Stimulated activated naive B cell treated with anti-CD40 and anti-IgM and Interleukin-4, amounts not matched to agents 10 μg/mL and 1 μg/mL and 100 μg/mL, for 72 hours (primary cell): ENCODE data around the gene SLCO3A1.

Source experiments
- ATAC-seq, 2 donors: fragments of 150-1000 bp; cut with Tn5 transposase; replicated peaks; 2 replicates each; pipeline ENCODE4 v1.10.0; 2021; ENCODE audit warnings: moderate library complexity in 1 of 2
- DNase-seq: peaks from one replicate; pipeline ENCODE4 v3.0.0; 2021
- H3K27ac Mint-ChIP-seq: one replicate; pipeline ENCODE4 v1.8.0; 2022; ENCODE audit warnings: mild to moderate bottlenecking, mixed read lengths
- H3K27me3 Mint-ChIP-seq, 2 donors: one replicate each; pipeline ENCODE4 v1.8.0; 2022; ENCODE audit warnings: mixed read lengths in 2 of 2
- H3K36me3 Mint-ChIP-seq, 2 donors: one replicate each; pipeline ENCODE4 v1.8.0; 2022; ENCODE audit warnings: mixed read lengths in 2 of 2, mild to moderate bottlenecking in 1 of 2
- H3K4me1 Mint-ChIP-seq, 2 donors: one replicate each; pipeline ENCODE4 v1.8.0; 2022; ENCODE audit warnings: mixed read lengths in 2 of 2, mild to moderate bottlenecking in 1 of 2
- H3K4me3 Mint-ChIP-seq, 2 donors: one replicate each; pipeline ENCODE4 v1.8.0; 2022; ENCODE audit warnings: mild to moderate bottlenecking in 2 of 2, mixed read lengths in 2 of 2, moderate library complexity in 1 of 2
- H3K9me3 Mint-ChIP-seq, 2 donors: one replicate each; pipeline ENCODE4 v1.8.0; 2022; ENCODE audit warnings: mixed read lengths in 2 of 2, mild to moderate bottlenecking in 1 of 2

The SLCO3A1 gene

GRCh38 chr15:92037491-92037890, 184.0 kb downstream of the SLCO3A1 start:
- no peak overlapping the region for H3K4me3 Mint-ChIP-seq
- H3K9me3 Mint-ChIP-seq = peaks cover 6 to 11% of the 10 kb centered on the region in 2 donors
- no peaks in the 10 kb centered on the region for H3K36me3 Mint-ChIP-seq
- H3K4me1 Mint-ChIP-seq = no peaks in the 10 kb centered on the region
- H3K27ac Mint-ChIP-seq = no peak overlapping the region
- H3K27me3 Mint-ChIP-seq = peaks cover 6 to 8% of the 10 kb centered on the region in 2 donors
- ATAC-seq (no peak), DNase-seq (no peak)

GRCh38 chr15:92040350-92040749, 186.8 kb downstream of the SLCO3A1 start:
- Mint-ChIP-seq H3K27me3 (peaks cover 0 to 8% of the 10 kb centered on the region in 2 donors), H3K36me3 (no peaks in the 10 kb centered on the region), H3K4me1 (no peaks in the 10 kb centered on the region), H3K9me3 (peaks cover 6 to 11% of the 10 kb centered on the region in 2 donors), H3K4me3 (no peak overlapping the region), H3K27ac (no peak overlapping the region)
- ATAC-seq = no peak
- DNase-seq = no peak

GRCh38 chr15:92041371-92041770, 187.9 kb downstream of the SLCO3A1 start:
- H3K4me3 Mint-ChIP-seq = no peak overlapping the region
- ATAC-seq (no peak), DNase-seq (no peak)
- peaks cover 0 to 8% of the 10 kb centered on the region in 2 donors for H3K27me3 Mint-ChIP-seq
- no peaks in the 10 kb centered on the region for H3K4me1 Mint-ChIP-seq
- H3K9me3 Mint-ChIP-seq = peaks cover 6 to 11% of the 10 kb centered on the region in 2 donors
- H3K27ac Mint-ChIP-seq = no peak overlapping the region
- no peaks in the 10 kb centered on the region for H3K36me3 Mint-ChIP-seq

GRCh38 chr15:92043283-92043682, 189.8 kb downstream of the SLCO3A1 start:
- H3K27ac Mint-ChIP-seq = no peak overlapping the region
- no peaks in the 10 kb centered on the region for H3K4me1 Mint-ChIP-seq
- H3K36me3 Mint-ChIP-seq = no peaks in the 10 kb centered on the region
- peaks cover 6 to 10% of the 10 kb centered on the region in 2 donors for H3K9me3 Mint-ChIP-seq
- peaks cover 0 to 8% of the 10 kb centered on the region in 2 donors for H3K27me3 Mint-ChIP-seq
- no peak overlapping the region for H3K4me3 Mint-ChIP-seq
- DNase-seq (no peak), ATAC-seq (no peak)

- no peaks in the 10 kb centered on the region for H3K36me3 Mint-ChIP-seq
- no peak overlapping the region for H3K4me3 Mint-ChIP-seq
- ATAC-seq (no peak), DNase-seq (no peak)
- H3K27me3 Mint-ChIP-seq = peaks cover 0 to 8% of the 10 kb centered on the region in 2 donors
- H3K9me3 Mint-ChIP-seq = peaks cover 0 to 5% of the 10 kb centered on the region in 2 donors
- H3K27ac Mint-ChIP-seq = no peak overlapping the region
- no peaks in the 10 kb centered on the region for H3K4me1 Mint-ChIP-seq
Observed at GRCh38 chr15:92044203-92044909, 190.8 kb downstream of the SLCO3A1 start.

- no peaks in the 10 kb centered on the region for H3K36me3 Mint-ChIP-seq
Observed at GRCh38 chr15:92047900-92048299, 194.4 kb downstream of the SLCO3A1 start.

GRCh38 chr15:92048739-92049138, 195.2 kb downstream of the SLCO3A1 start:
- no peak for ATAC-seq
- H3K4me1 Mint-ChIP-seq = no peaks in the 10 kb centered on the region

More at GRCh38 chr15:92047900-92048299, 194.4 kb downstream of the SLCO3A1 start:
- Mint-ChIP-seq H3K4me1 (no peaks in the 10 kb centered on the region), H3K4me3 (no peak overlapping the region), H3K27ac (no peak overlapping the region), H3K9me3 (no peaks in the 10 kb centered on the region), H3K27me3 (peaks cover 0 to 8% of the 10 kb centered on the region in 2 donors)
- ATAC-seq = no peak
- no peak for DNase-seq

GRCh38 chr15:92049290-92049989, 195.9 kb downstream of the SLCO3A1 start:
- no peak for DNase-seq
- no peak overlapping the region for H3K27ac Mint-ChIP-seq

More at GRCh38 chr15:92048739-92049138, 195.2 kb downstream of the SLCO3A1 start:
- H3K4me3 Mint-ChIP-seq = no peak overlapping the region
- peaks cover 0 to 8% of the 10 kb centered on the region in 2 donors for H3K27me3 Mint-ChIP-seq
- no peaks in the 10 kb centered on the region for H3K36me3 Mint-ChIP-seq
- DNase-seq = no peak
- H3K9me3 Mint-ChIP-seq = no peaks in the 10 kb centered on the region
- H3K27ac Mint-ChIP-seq = no peak overlapping the region

GRCh38 chr15:92050220-92050898, 196.9 kb downstream of the SLCO3A1 start:
- H3K27me3 Mint-ChIP-seq = no peaks in the 10 kb centered on the region
- ATAC-seq = no peak
- no peak overlapping the region for H3K4me3 Mint-ChIP-seq
- H3K36me3 Mint-ChIP-seq = no peaks in the 10 kb centered on the region
- H3K9me3 Mint-ChIP-seq = peaks cover 0 to under 1% of the 10 kb centered on the region in 2 donors
- H3K4me1 Mint-ChIP-seq = no peaks in the 10 kb centered on the region
- no peak overlapping the region for H3K27ac Mint-ChIP-seq
- DNase-seq = no peak

More at GRCh38 chr15:92049290-92049989, 195.9 kb downstream of the SLCO3A1 start:
- Mint-ChIP-seq H3K4me1 (no peaks in the 10 kb centered on the region), H3K27me3 (peaks cover 0 to 4% of the 10 kb centered on the region in 2 donors), H3K4me3 (no peak overlapping the region), H3K9me3 (no peaks in the 10 kb centered on the region), H3K36me3 (no peaks in the 10 kb centered on the region)
- no peak for ATAC-seq

- DNase-seq (no peak), ATAC-seq (no peak)
- Mint-ChIP-seq H3K27ac (no peak overlapping the region), H3K4me3 (no peak overlapping the region), H3K36me3 (no peaks in the 10 kb centered on the region), H3K9me3 (peaks cover 3 to 4% of the 10 kb centered on the region in 2 donors), H3K4me1 (no peaks in the 10 kb centered on the region), H3K27me3 (no peaks in the 10 kb centered on the region)
Observed at GRCh38 chr15:92051716-92052115, 198.2 kb downstream of the SLCO3A1 start.

- H3K27ac Mint-ChIP-seq = no peak overlapping the region
- no peaks in the 10 kb centered on the region for H3K4me1 Mint-ChIP-seq
- no peaks in the 10 kb centered on the region for H3K36me3 Mint-ChIP-seq
- DNase-seq (no peak), ATAC-seq (no peak)
- H3K4me3 Mint-ChIP-seq = no peak overlapping the region
- H3K27me3 Mint-ChIP-seq = no peaks in the 10 kb centered on the region
- peaks cover 3 to 4% of the 10 kb centered on the region in 2 donors for H3K9me3 Mint-ChIP-seq
Observed at GRCh38 chr15:92053753-92054316, 200.3 kb downstream of the SLCO3A1 start.

- peaks cover 0 to 4% of the 10 kb centered on the region in 2 donors for H3K27me3 Mint-ChIP-seq
- no peaks in the 10 kb centered on the region for H3K4me1 Mint-ChIP-seq
- ATAC-seq (no peak), DNase-seq (no peak)
- H3K9me3 Mint-ChIP-seq = peaks cover 3 to 4% of the 10 kb centered on the region in 2 donors
- H3K27ac Mint-ChIP-seq = no peak overlapping the region
- no peak overlapping the region for H3K4me3 Mint-ChIP-seq
- no peaks in the 10 kb centered on the region for H3K36me3 Mint-ChIP-seq
Observed at GRCh38 chr15:92056875-92057274, 203.4 kb downstream of the SLCO3A1 start.

- Mint-ChIP-seq H3K27ac (no peak overlapping the region), H3K36me3 (no peaks in the 10 kb centered on the region), H3K9me3 (peaks cover 3 to 4% of the 10 kb centered on the region in 2 donors), H3K4me1 (no peaks in the 10 kb centered on the region), H3K4me3 (no peak overlapping the region), H3K27me3 (peaks cover 0 to 8% of the 10 kb centered on the region in 2 donors)
- ATAC-seq = no peak
- DNase-seq = no peak
Observed at GRCh38 chr15:92059036-92059970, 205.8 kb downstream of the SLCO3A1 start.
